Muscle layer of colon (tissue), 2 donors: ENCODE data around the gene NDST1.

Experiments used
- H3K27ac ChIP-seq: one replicate; pipeline ENCODE4 v1.7.0; 2013; ENCODE audit warnings: low read depth, mild to moderate bottlenecking, low read length, moderate library complexity
- H3K27me3 ChIP-seq, 2 donors: one replicate each; pipeline ENCODE4 v1.7.0; 2013; ENCODE audit warnings: low read length in 2 of 2, mild to moderate bottlenecking in 2 of 2; ENCODE audit not compliant: insufficient read depth in 2 of 2, control insufficient read depth in 1 of 2
- H3K36me3 ChIP-seq: one replicate; pipeline ENCODE4 v1.7.0; 2013; ENCODE audit warnings: mild to moderate bottlenecking, low read length; ENCODE audit not compliant: insufficient read depth
- H3K4me1 ChIP-seq: one replicate; pipeline ENCODE4 v1.7.0; 2013; ENCODE audit warnings: mild to moderate bottlenecking, low read length; ENCODE audit not compliant: insufficient read depth
- H3K4me3 ChIP-seq, 2 donors: one replicate each; pipeline ENCODE4 v1.7.0; 2013; ENCODE audit warnings: low read length in 2 of 2, low read depth in 1 of 2, mild to moderate bottlenecking in 1 of 2, moderate library complexity in 1 of 2
- H3K9ac ChIP-seq: one replicate; pipeline ENCODE4 v1.7.0; 2013; ENCODE audit warnings: low read length
- H3K9me3 ChIP-seq: one replicate; pipeline ENCODE4 v1.7.0; 2013; ENCODE audit warnings: mild to moderate bottlenecking, low read length
- donor health status: abdominal sarcoma.
- donor health status: Adenocarcinoma of cecum.

NDST1 gene

DNA sequence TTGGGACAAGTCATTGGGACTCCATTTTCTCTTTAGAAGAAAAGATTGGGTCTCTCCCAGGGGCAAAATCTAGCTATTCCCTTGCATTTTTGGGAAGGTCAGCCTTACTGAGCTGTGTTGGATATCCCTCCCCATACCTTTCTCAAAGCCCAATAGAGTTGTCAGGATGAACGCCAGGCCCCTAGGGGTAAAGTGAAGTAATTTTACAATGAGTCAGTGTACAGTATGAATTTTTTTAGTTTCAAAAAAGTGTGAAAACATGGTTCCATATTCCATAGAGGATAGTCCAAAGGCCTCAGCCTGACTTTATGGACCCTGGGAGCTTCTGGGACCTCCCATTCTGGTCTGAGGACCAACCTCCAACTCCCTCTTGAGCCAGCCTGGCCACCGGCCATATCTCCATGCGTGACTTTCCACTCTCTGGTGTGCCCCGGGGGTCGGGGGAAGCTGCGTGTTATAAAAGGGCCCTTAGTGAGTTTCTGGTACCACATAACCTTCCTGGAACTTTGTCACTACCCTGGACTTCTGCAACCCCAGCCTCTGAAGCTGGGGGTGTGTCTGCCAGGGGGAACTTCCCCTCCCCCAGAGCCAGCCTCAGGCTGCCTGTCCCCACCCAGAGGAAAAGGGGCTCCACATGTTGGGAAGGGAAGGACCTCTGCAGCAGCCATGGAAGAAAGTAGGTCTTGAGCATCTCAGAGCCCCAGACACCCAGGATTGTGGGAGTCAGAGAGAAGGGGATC, 80.1 kb downstream of the NDST1 start:
- Histone ChIP-seq H3K27ac (no peak overlapping the region), H3K4me3 (no peak overlapping the region), H3K27me3 (no peaks in the 10 kb centered on the region), H3K9ac (no peak overlapping the region), H3K4me1 (peaks cover 14% of the 10 kb centered on the region), H3K9me3 (no peaks in the 10 kb centered on the region), H3K36me3 (no peaks in the 10 kb centered on the region)

DNA sequence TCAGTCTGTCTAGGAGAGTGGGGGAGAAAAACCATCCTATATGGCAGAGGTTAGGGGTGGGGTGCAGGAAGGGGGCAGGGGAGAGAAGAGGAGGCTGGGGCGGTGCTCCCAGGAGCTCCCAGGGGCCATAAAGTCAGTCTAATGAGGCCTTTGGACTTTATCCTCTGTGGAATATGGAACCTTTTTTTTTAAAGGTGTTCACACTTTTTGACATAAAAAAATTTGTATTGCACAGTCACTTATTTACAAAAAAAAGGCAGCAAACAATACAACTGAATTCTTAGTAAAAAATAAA, 80.6 kb downstream of the NDST1 start:
- H3K36me3 ChIP-seq: no peaks in the 10 kb centered on the region
- H3K27me3 ChIP-seq: no peaks in the 10 kb centered on the region
- no peak overlapping the region for H3K27ac ChIP-seq
- no peaks in the 10 kb centered on the region for H3K9me3 ChIP-seq
- H3K9ac ChIP-seq: no peak overlapping the region
- peaks cover 14% of the 10 kb centered on the region for H3K4me1 ChIP-seq
- H3K4me3 ChIP-seq: no peak overlapping the region

DNA sequence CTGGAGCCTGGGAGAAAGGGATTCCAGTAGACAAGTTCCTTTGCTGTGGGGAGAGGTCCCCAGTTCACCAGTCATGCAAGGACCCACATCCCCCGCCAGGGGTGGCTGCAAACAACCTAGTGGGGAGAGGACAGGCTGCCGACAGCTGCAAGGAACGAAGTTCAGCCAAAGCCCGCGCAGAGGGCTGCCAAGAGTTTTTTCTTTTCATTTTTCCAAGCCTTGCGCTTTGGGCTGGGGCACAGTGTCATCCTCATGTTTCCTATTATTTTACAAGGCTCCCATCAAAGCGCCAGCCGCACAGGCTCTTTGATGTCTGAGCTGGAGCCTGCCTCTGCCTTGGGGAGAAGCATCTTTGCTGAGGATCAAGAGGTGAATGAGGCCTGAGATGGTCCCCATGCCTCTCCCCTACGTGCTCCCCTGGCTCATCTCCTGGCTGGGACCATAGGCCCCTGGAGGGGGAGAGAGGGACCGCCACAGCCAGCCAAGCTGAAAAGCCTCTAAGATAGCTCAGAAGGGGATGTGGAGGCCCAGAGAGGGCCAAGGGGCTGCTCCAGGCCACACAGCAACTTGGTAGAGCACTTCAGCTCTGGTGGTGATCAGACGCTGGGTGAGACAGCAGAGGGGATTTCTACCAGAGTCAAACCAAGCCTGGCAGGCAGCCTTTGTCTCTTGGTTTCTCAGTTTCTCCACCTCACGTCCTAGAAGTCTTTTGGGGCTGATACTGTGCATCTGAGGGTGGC, 82.1 kb downstream of the NDST1 start:
- peaks cover 14% of the 10 kb centered on the region for H3K4me1 ChIP-seq
- H3K9me3 ChIP-seq: no peaks in the 10 kb centered on the region
- no peaks in the 10 kb centered on the region for H3K36me3 ChIP-seq
- H3K9ac ChIP-seq: no peak overlapping the region
- no peaks in the 10 kb centered on the region for H3K27me3 ChIP-seq
- H3K4me3 ChIP-seq: no peak overlapping the region
- H3K27ac ChIP-seq: no peak overlapping the region

DNA sequence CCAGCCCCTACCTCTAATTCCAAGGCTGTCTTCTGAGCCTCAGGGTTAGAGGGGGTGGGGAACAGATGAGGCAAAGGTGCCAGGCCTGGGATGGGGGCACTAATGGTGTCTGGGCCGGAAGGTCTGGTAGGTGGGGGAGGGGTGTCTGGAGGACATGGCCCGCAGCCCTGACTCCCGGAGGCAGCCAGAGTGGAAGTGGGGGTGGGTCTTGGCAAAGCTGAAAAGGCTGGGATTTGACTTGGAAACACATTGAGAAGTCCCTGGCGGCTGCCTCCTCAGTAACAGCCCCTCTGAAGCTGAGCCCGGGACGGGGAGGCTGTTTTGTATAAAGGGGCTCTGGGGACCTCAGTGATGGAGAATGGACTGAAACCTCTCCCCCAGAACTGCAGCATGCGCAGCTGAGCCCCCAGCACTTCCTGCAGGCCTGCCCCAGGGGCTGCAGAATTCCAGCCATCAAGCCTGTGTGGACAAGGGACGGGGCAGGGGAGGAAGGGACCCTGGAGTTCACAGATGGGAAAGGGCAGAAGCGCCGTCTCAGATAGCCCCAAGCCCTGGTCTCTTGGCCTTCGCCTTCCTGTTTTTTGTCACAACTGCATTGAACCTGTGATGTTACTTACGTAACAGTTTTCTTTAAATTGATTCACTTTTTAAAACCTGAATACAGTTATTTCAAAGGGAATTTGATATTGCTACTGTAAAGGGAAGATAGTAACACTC, 83.2 kb downstream of the NDST1 start:
- Histone ChIP-seq H3K27ac (no peak overlapping the region), H3K4me1 (peaks cover 14% of the 10 kb centered on the region)

DNA sequence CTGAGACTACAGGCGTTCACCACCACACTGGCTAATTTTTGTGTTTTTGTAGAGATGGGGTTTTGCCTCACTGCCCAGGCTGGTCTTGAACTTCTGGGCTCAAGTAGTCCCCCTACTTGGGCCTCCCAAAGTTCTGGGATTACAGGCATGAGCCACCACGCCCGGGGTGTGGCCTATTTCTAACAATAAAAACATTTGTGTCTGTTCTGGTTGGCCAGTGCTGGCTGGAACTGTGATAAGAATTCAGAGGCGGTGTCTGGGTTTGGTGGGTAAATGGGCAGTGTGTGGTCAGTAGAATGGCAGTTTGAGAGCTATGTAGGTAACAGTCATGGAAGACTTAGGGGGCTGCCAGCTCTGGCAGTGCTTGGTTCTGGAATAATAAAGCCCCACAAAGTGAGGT, 85.7 kb downstream of the NDST1 start:
- Histone ChIP-seq H3K27ac (no peak overlapping the region), H3K36me3 (no peaks in the 10 kb centered on the region), H3K9me3 (no peaks in the 10 kb centered on the region), H3K4me3 (no peak overlapping the region), H3K9ac (no peak overlapping the region), H3K4me1 (peaks cover 14% of the 10 kb centered on the region), H3K27me3 (no peaks in the 10 kb centered on the region)

More for the DNA sequence above, 83.2 kb downstream of the NDST1 start:
- Histone ChIP-seq H3K36me3 (no peaks in the 10 kb centered on the region), H3K9ac (no peak overlapping the region), H3K4me3 (no peak overlapping the region), H3K9me3 (no peaks in the 10 kb centered on the region), H3K27me3 (no peaks in the 10 kb centered on the region)

DNA sequence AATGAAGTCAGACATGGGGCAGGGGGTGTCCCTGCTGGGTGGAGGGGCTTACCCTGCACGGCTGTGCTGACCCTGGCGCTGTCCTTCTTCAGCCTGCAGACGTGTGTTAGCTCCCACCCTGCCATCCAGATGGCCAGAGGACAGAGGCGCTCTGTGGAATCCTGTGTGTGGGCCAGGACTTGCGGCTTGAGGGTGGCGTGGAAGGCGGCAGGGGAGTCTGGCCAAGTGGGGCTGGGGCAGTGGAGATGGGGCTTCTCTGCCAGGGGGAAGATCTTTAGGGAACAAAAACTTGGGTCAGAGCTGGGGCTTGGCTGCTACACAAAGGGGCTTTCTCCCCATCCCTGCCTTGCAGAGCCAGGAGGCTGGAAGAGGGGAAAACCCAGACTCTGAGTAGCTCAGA, 86.1 kb downstream of the NDST1 start:
- no peaks in the 10 kb centered on the region for H3K27me3 ChIP-seq
- H3K4me1 ChIP-seq: peaks cover 14% of the 10 kb centered on the region
- H3K27ac ChIP-seq: no peak overlapping the region
- no peak overlapping the region for H3K9ac ChIP-seq
- H3K9me3 ChIP-seq: no peaks in the 10 kb centered on the region
- H3K4me3 ChIP-seq: no peak overlapping the region
- H3K36me3 ChIP-seq: no peaks in the 10 kb centered on the region

DNA sequence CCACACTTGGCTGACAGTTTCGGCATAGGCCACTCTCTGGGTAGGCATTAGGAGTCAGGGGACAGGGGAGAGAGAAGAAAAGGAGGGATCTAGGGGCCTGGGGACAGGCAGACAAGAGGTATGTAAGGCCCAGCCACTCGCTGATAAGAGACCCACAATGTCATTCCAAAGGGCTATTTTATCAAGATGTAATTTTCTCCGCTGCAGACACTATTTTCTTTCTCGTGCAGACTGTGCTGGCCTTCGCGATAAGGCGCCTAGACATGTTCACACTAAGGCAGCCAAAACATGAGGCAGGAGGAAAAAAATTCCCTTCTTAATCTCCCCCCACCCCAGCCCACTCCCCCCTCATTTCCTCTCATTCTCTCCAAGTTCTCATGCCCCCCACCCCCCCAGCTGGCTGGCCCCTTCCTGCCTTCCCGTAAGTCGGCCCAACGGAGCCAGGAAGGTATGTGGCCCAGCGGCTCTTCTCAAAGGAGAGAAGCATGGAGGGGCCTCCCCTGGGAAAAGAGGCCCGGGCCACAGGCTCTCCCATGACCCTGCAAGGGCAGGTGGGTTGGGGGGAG, 87.6 kb downstream of the NDST1 start:
- Histone ChIP-seq H3K9ac (no peak overlapping the region), H3K9me3 (no peaks in the 10 kb centered on the region), H3K36me3 (no peaks in the 10 kb centered on the region), H3K4me1 (peaks cover 18% of the 10 kb centered on the region), H3K27me3 (no peaks in the 10 kb centered on the region), H3K27ac (no peak overlapping the region), H3K4me3 (no peak overlapping the region)

DNA sequence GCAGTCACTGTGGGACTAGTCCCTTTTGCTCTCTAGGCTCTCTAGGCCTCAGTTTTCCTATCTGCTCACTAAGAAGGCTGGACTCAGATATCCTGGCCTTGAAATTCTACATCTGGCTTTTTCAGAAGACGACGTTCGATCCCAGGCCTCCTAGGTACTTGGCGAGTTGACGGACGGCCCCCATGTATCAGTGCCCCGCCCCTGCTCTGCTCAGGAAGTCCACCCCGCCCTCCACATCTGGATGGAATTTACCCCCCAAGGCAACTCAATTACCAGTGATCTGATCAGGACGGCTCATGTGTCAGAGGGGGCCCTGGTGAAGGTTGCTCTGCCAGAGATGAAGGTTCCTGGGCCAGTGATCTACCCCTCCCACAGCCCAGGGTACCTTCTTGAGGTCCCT, 88.4 kb downstream of the NDST1 start:
- peaks cover 12% of the 10 kb centered on the region for H3K4me1 ChIP-seq
- H3K27me3 ChIP-seq: no peaks in the 10 kb centered on the region
- no peaks in the 10 kb centered on the region for H3K9me3 ChIP-seq
- no peaks in the 10 kb centered on the region for H3K36me3 ChIP-seq
- H3K9ac ChIP-seq: no peak overlapping the region
- no peak overlapping the region for H3K27ac ChIP-seq
- no peak overlapping the region for H3K4me3 ChIP-seq

DNA sequence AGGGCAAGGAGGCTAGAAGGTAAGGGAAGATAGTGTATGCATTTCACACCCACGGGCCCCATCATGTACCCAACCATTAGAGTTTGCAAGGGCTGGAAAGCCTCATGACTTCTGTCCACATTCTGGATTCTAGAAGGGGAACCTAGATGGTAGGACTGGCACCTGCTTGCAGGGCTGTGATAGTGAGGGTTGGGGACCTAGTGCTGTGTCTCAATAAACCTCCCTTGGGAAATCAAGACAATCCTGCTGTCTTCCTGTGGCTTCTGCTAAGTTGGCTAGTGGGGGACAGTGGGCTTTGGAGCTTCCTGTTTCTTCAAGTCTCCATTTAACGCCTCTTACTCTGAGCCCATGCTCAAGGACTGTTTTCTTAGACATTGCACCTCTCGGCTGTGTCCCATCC, 88.9 kb downstream of the NDST1 start:
- H3K9ac ChIP-seq: no peak overlapping the region
- no peak overlapping the region for H3K27ac ChIP-seq
- peaks cover 10% of the 10 kb centered on the region for H3K4me1 ChIP-seq
- no peak overlapping the region for H3K4me3 ChIP-seq
- H3K36me3 ChIP-seq: no peaks in the 10 kb centered on the region
- no peaks in the 10 kb centered on the region for H3K27me3 ChIP-seq
- no peaks in the 10 kb centered on the region for H3K9me3 ChIP-seq

DNA sequence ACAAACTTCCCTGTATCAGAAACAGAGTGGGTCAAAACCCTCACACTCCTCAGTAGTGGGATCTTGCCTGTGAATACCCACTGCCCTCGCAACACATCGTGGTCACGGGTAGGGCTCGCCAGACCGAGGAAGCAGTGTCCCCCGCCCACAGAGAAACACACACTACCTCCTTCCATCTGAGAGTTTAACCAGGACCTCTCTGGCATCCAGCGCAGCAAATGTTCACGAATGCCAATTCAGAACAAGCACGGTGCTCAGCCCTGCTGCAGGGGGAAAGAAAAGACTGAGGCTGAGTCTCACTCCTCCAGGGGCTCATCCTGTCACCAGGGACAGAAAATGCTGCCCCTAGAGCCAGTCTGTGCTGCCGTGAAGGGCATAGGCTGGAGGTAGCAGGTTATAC, 90.1 kb downstream of the NDST1 start:
- no peak overlapping the region for H3K4me3 ChIP-seq
- H3K27ac ChIP-seq: no peak overlapping the region
- H3K36me3 ChIP-seq: no peaks in the 10 kb centered on the region
- no peak overlapping the region for H3K9ac ChIP-seq
- H3K4me1 ChIP-seq: peaks cover 10% of the 10 kb centered on the region
- H3K9me3 ChIP-seq: no peaks in the 10 kb centered on the region
- no peaks in the 10 kb centered on the region for H3K27me3 ChIP-seq

DNA sequence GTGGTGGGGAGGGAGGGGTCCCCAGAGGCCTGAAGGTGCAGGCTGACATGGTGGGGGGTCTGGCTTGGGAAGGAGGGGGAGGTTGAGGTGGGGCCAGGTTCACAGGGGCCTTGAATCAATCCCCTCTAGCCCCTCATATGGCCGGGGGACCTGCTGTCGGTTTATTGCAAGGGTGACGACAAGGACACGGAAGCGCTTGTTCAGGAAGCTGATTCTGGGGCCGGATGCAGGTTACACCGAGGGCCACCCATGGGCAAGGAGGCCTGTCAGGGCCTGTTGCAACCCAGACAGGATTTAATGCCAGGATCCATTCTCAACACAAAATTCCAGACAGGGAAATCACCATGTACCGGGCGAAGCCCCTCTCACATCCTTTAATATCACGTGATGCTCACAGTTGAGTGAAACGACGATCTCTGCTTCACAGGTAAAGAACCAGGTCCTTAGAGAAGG, 90.9 kb downstream of the NDST1 start:
- Histone ChIP-seq H3K27ac (no peak overlapping the region), H3K4me3 (no peak overlapping the region), H3K9ac (no peak overlapping the region), H3K27me3 (no peaks in the 10 kb centered on the region), H3K9me3 (no peaks in the 10 kb centered on the region), H3K4me1 (peaks cover 10% of the 10 kb centered on the region), H3K36me3 (no peaks in the 10 kb centered on the region)
